H1 (cell line): ENCODE measurements around the gene UTP20.

ENCODE experiments used
- EGR1 ChIP-seq: IDR thresholded peaks from 2 replicates; pipeline ENCODE4 v1.6.1; 2011; ENCODE audit warnings: low read depth, low read length, borderline replicate concordance
- POLR2A ChIP-seq, 2 experiments: IDR thresholded peaks; 1 replicate in 1 of 2; 2 replicates in 1 of 2; pipeline ENCODE4 v1.6.1; 2011; ENCODE audit warnings: low read depth in 2 of 2, low read length in 2 of 2, mild to moderate bottlenecking in 2 of 2; ENCODE audit errors: control extremely low read depth in 1 of 2
- SP1 ChIP-seq: IDR thresholded peaks from 2 replicates; pipeline ENCODE4 v1.6.1; 2011; ENCODE audit warnings: low read depth, low read length
- ZNF274 ChIP-seq: IDR thresholded peaks from 2 replicates; pipeline ENCODE4 v1.7.0; 2012; ENCODE audit warnings: low read length, borderline replicate concordance; ENCODE audit errors: extremely low read depth
- TF ChIP-seq, protein P1 (sequence below), 3 experiments: IDR thresholded peaks; 1 replicate in 2 of 3; 2 replicates in 1 of 3; pipeline versions ENCODE4 v1.5.1 to v1.6.1; 2011; ENCODE audit warnings: low read length in 3 of 3, mild to moderate bottlenecking in 3 of 3, inconsistent platforms in 2 of 3, low read depth in 1 of 3, moderate library complexity in 1 of 3; ENCODE audit not compliant: insufficient read depth in 1 of 3; ENCODE audit errors: control extremely low read depth in 1 of 3

DNA sequence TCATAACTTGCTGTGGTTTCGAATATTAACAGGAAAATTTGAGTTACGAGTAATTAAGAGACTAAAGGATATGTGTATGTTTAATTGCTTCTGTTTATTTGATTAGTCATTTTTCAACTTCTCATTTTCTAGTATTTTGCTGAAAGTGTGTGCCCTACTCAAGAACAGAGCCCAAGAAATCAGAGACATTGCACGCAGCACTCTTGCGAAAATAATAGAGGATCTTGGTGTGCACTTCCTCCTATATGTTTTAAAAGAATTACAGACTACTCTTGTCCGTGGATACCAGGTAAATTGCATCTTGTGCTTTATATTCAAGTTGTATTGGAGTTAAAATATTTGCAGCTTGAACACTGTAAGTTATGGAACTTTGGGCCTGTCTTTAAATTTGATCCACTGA, 76.9 kb downstream of the UTP20 start:
- TF ChIP-seq, protein P1, sequence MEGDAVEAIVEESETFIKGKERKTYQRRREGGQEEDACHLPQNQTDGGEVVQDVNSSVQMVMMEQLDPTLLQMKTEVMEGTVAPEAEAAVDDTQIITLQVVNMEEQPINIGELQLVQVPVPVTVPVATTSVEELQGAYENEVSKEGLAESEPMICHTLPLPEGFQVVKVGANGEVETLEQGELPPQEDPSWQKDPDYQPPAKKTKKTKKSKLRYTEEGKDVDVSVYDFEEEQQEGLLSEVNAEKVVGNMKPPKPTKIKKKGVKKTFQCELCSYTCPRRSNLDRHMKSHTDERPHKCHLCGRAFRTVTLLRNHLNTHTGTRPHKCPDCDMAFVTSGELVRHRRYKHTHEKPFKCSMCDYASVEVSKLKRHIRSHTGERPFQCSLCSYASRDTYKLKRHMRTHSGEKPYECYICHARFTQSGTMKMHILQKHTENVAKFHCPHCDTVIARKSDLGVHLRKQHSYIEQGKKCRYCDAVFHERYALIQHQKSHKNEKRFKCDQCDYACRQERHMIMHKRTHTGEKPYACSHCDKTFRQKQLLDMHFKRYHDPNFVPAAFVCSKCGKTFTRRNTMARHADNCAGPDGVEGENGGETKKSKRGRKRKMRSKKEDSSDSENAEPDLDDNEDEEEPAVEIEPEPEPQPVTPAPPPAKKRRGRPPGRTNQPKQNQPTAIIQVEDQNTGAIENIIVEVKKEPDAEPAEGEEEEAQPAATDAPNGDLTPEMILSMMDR (IDR thresholded peaks at IDR 0.05; ENCODE audit: control extremely low read depth in 1 of 3, insufficient read depth in 1 of 3, low read depth in 1 of 3, low read length in 3 of 3): no peak
- TF ChIP-seq POLR2A (IDR thresholded peaks at IDR 0.05; ENCODE audit: control extremely low read depth in 1 of 2, low read depth in 2 of 2, low read length in 2 of 2): no peak
- TF ChIP-seq EGR1: no peak
- TF ChIP-seq ZNF274: no peak
- TF ChIP-seq SP1: no peak
